ENCODE results near the gene ENDOD1.

The ENDOD1 gene

GRCh38 chr11:95144313-95145235, 54.9 kb downstream of the ENDOD1 start:
- DNase-seq, result no peak

- DNase-seq, result no peak
Observed at GRCh38 chr11:95145430-95146060, 55.9 kb downstream of the ENDOD1 start.

DNA sequence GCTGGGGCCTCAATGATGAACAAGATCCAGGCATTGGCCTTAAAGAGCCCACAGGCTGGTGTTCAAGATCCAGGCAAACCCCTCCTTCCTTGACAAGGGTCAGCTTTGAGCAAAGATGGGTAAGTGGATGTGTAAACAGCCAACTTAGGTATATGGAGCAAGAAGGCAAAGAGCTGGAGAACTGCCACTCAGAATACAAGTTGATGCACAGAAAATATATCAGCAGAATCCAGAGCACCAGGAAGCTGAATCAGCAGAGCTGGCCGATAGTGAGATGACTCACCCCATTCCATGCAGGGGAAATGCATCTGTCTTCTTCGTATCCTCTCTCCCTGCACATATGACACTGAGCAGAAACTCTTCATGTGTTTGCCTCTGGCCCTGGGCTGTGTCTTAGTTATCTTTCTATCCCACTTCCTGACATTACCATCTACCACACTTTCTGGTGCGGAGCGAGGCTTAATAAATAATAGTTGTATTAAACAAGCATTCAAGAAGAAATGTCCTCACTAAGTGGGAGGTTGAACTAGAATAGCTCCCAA, 57.8 kb downstream of the ENDOD1 start:
- DNase-seq, result peak in 1 of 2 donors; percentile 94

DNA sequence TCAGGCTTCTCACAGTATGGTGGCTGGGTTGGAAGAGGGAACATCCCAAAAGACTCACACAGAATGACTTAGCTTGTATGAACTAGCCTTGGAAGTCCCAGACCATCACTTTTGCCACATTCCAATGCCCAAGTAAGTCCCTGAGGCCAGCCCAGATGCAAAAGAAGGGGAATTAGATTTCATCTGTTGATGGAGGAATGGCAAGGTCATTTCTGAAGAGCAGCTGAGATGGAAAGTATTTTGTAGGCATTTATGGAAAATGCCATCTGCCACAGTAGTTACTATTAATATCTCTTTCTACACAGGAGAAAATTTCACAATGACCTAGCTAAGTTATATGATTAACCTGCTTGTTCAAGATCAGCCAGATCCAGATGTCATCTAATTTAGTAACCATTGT, 58.8 kb downstream of the ENDOD1 start:
- DNase-seq, result no peak

DNA sequence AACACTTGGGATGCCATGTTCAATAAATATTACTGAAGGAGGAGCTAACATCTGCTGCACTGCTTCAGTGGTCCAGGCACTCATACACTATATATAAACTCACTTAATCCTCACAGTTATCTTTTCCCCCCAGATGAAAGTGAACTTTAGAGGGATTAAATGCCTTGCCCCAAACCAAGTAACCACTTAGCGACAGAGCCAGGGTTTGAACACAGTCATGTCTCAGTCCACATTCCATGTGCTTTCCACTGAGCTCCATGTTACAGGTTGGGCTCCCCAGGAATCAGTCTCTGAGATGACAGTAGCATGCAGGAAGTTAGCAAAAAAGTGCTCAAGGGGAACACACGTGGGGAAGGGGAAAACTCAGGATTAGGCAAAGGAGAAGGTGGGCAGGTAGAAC, 59.3 kb downstream of the ENDOD1 start:
- DNase-seq, result no peak

DNA sequence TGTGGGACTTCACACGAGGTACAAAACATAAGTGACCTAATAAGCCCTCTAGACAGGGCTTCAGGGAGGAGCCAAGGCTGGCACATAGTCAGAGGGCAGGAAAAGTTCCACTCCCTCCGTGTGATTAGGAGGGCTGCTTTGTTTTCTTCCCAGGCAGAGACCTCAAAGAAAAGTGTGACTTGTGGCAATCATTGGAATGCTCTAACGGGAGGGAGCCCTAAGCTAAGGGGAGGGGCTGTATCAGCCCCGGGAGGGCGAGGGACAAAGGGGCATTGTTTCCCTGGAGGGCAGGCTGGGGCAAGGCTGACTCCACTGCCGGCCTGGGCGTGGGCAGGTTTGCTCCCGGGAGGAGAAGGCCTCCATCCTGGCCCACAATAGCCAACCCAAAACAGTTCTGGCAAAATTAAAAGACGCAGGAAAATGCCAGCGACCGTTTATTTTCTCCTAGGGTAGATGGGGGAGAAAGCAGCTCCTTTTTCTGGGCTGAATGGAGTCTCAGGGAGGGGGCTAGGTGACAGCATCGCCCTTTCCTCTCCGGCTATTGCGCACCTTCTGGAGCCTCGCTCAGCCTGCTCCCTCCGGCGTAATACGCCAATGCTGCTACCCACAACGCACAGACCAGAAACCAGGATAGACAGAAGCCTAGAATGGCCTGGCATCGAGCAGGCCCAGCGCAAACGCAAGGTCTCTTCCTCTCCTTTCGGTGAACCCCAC, 60.2 kb downstream of the ENDOD1 start:
- DNase-seq, result no peak

- peak; percentile 80 to 91 for DNase-seq
Observed at GRCh38 chr11:95150956-95151684, 61.5 kb downstream of the ENDOD1 start.

DNA sequence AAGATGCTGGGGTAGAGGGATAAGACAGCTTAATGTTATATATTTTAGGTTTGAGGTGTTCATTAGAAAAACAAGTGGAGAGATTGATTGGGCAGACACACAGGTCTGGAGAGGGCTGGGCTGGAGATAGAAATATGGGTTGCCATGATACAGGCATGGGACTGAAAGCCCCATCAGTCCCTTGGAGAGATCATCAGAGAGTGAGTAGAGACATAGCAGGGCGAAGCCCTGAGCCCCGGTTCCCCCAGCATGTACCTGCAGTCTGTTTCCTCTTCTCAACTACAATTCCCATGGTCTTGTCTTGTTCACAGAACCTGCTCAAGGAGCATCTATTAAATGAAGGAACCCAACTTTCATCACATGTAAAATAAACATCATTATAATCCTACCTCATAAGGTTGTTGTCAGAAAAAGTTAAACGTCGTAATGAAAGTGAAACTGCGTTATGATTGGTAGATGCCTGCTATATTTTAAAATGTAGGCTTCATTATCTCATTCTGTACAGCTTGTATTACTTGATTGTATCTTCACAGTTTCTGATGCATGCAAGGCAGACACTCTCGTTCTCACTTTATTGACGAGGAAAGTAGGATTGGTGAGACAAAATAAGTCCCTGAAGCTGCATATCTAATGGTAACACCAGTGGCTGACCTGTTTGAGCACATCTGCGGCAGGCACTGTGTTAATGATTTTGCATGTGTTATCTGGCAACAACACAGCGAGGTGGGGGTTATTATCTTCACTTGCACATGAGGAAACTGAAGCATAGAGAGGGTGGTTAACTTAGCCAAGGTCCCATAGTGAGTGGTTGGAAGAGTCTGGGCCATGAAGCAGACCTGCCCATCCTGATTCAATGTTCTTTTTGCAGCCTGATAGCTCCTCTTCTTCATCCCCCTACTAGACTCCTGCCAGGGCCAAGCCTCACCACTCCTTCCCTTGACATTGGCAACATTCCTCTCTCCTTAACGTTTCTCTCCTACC, 63.5 kb downstream of the ENDOD1 start:
- peak in 1 of 2 donors; percentile 50 for DNase-seq

DNA sequence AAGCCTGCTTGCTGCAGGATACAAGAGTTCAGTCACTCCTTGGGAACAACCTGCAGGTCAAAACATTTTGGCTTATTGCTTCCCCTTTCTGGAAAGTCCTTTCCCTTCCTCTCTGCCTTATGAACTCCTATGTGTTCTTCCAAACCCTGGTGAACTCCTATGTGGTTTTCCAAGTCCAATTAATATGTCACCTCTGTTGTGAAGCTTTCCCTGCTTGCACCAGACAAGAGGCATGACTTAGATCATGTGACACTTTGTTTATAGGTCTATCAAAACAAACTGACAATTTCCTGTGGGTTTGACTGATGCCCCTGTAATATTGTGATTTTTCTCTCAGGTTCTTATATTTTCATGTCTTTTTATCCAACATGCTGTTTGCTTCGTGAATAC, 64.2 kb downstream of the ENDOD1 start:
- DNase-seq, result no peak

DNA sequence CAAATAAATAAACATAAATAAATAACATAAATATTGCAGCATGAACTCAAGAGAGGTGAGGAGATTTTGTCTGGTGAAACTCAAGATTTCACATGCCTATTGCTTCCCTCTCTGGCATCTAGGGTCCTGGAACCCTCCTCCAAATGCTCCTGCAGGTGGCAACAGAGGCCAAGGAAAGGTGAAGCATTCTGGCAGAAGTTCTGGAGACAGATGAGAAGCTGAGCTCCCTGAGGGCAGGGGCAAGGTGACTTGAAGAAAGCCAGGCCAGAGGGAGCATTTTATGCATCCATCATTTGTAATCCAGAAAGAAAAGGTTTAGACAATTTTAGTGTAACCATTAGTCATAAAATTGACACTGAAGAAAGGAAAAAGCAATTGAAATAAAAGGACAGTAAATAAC, 64.9 kb downstream of the ENDOD1 start:
- peak in 1 of 2 donors; percentile 71 for DNase-seq

- DNase-seq, result no peak
Observed at GRCh38 chr11:95155385-95155784, 65.7 kb downstream of the ENDOD1 start.

DNA sequence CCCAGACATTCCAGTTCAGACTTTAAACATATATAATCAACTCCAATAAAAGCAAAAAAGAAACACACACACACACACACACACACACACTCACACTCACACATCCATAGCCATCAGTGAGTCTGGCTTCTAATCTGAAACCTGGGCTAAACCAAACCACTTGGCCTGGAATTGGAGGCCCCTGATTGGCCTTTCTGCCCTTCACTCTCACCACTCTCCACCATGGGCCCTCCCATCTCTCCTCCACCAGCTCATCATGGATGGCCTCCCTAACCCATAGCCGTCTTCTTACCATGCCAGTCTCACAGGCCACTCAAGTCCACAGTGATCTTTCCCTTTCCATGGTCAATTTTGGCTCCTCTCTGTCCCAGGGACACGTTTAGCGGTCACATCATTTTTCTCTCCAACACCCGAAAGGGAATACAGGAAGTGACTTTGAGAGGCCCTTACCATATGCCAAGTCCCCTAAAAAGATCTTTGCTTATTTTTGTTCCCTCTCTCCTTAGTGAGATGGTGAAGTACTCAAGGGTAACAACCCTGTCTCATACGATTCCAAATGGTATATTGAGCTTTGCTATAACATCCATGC, 66.6 kb downstream of the ENDOD1 start:
- DNase-seq, result no peak

- DNase-seq, result no peak
Observed at GRCh38 chr11:95156916-95157541, 67.4 kb downstream of the ENDOD1 start.

DNA sequence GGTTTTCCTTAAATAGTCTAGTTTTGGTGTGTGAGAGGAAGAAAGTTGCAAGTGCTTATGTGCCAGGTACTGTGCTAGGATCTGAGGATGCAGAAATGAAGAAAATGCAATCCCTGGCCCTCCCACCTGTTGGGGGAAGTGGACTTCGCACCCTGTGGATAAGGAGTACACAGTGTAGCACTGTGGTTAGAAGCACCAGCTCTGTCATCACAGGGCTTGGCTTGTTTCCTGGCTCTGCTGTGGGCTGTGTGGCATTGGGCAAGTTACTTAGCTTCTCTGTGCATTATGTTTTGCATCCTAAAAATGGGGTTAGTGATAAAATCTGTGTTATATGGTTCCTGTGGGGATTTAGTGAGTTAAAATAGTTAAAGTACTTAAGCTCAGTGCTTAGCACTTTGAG, 68.2 kb downstream of the ENDOD1 start:
- no peak for DNase-seq

- DNase-seq, result no peak
Observed at GRCh38 chr11:95161248-95161647, 71.6 kb downstream of the ENDOD1 start.

GRCh38 chr11:95163106-95163505, 73.5 kb downstream of the ENDOD1 start:
- DNase-seq, result no peak

- DNase-seq, result no peak
Observed at GRCh38 chr11:95165638-95166037, 76.0 kb downstream of the ENDOD1 start.

DNA sequence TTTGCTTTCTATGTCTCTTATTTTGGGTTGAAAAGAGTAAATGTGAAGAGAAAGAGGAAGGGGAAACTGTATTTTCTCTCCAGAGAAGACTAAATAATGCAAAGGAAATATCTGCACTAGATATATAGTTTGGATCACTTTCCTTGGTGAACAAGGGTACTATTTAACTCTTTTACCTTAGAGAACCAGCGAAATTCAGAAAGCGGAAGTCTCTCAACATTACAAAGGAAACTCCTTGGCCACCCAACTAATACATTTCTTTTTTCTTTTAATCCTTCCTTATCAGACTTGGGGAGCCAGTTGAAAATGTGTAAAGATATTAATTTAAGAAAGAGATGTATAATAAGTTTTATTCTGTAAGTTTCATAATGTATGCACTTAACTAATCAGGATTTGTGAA, 77.1 kb downstream of the ENDOD1 start:
- no peak for DNase-seq

DNA sequence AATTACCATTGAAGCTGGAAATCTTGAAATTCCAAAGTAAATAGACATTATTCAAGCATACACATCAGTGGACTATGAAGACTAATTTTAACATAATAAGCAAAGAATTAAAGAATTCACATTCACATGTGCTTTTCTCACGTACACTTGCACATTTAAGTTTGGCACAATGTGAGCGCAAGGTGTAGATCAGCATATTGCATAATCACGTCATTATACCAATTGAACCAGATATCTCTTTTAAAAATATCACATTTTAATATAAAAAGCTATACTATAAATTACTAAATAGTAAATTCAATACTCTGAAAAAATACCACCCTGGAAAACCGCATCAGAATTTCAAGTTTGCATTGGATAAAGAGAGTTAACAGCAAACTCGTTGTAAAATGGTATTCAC, 80.6 kb downstream of the ENDOD1 start:
- no peak for DNase-seq

DNA sequence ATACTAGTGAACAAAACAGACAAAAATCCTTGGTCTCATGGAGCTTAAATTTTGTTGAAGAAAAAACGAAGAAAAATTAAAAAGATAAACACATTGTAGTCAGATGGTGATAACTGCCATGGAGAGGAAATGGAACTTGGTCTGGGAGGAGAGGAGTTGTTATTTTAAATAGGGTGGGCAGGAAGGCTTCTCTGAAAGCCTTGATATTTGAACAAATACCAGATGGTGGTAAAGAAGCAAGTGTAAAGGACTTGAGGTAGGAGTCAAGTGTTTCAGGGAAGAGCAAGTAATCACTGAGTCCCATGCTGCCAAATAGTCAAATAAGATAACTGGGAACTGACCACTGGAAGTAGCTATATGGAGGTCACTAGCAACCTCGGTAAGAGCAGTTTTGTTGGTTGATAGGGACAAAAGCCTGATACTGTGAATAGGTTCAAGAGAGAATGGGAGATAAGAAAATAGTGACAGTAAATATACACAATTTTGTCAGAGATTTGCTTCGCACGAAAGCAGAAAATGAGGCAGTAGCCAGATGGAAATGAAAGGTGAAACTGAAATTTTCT, 86.3 kb downstream of the ENDOD1 start:
- no peak for DNase-seq
